Stomach (tissue), 9 donors: Measurements from ENCODE around the gene ZNF586. TPM values are rescaled to one million over a fixed set of nuclear protein-coding genes. Genes with fewer than 3 reads are reported as not detected.

Experiments
- DNase-seq, 2 donors: peaks; one replicate each; pipeline versions ENCODE4 v3.0.0 to v3.0.0-alpha.2; 2013 to 2019
- H3K27ac ChIP-seq, 5 donors: fragments of 200-600 bp in 4 of 5; sonication (generic) in 4 of 5; one replicate each; pipeline ENCODE4 v1.5.1; 2013 to 2019; ENCODE audit warnings: mild to moderate bottlenecking in 1 of 5, moderate library complexity in 1 of 5
- H3K27me3 ChIP-seq, 3 donors: fragments of 200-600 bp; sonication (generic); one replicate each; pipeline ENCODE4 v1.5.1; 2017 to 2019; ENCODE audit warnings: mixed run types in 1 of 3
- H3K36me3 ChIP-seq, 4 donors: fragments of 200-600 bp; sonication (generic); 1 replicate in 3 of 4; 2 replicates in 1 of 4; pipeline ENCODE4 v1.5.1; 2016 to 2019
- H3K4me1 ChIP-seq, 4 donors: fragments of 200-600 bp; sonication (generic); one replicate each; pipeline ENCODE4 v1.5.1; 2016 to 2019
- H3K4me3 ChIP-seq, 4 donors: fragments of 200-600 bp; sonication (generic) in 3 of 4; one replicate each; pipeline ENCODE4 v1.5.1; 2016 to 2019; ENCODE audit warnings: mild to moderate bottlenecking in 1 of 4
- H3K9me3 ChIP-seq, 4 donors: fragments of 200-600 bp; sonication (generic); one replicate each; pipeline ENCODE4 v1.5.1; 2016 to 2019
- CTCF ChIP-seq, 7 experiments: fragments of 450-650 bp in 4 of 7; fragments of 200-600 bp in 3 of 7; sonication (generic) in 3 of 7; IDR thresholded peaks; one replicate each; pipeline ENCODE4 v1.5.1; 2016 to 2019; ENCODE audit warnings: antibody characterized with exemption in 7 of 7, control low read depth in 2 of 7, mild to moderate bottlenecking in 1 of 7
- EP300 ChIP-seq: sonication (generic); formaldehyde crosslinking; IDR thresholded peaks from one replicate; pipeline ENCODE4 v1.6.1; 2017; ENCODE audit warnings: antibody characterized with exemption
- POLR2A ChIP-seq, 4 donors: fragments of 450-650 bp; IDR thresholded peaks; one replicate each; pipeline ENCODE4 v1.6.1; 2016; ENCODE audit warnings: antibody characterized with exemption in 4 of 4, control low read depth in 2 of 4, mild to moderate bottlenecking in 1 of 4, moderate library complexity in 1 of 4
- POLR2AphosphoS5 ChIP-seq, 3 donors: sonication (generic); formaldehyde crosslinking; IDR thresholded peaks; one replicate each; pipeline ENCODE4 v1.6.1; 2016; ENCODE audit warnings: antibody characterized with exemption in 3 of 3
- WGBS, 5 donors: extraction: QIAGEN DNeasy Blood & Tissue Kit in 3 of 5; methylation state at CpG; one replicate each; pipeline versions ENCODE4 v1.1.5 to v1.1.7; 2013 to 2018; 5-methylcytosine and 5-hydroxymethylcytosine counted together
- intact Hi-C: fragments of 100-400 bp; cut with DNase I; formaldehyde crosslinking; loops from one replicate; pipeline ENCODE4 v1.15.1; 2023; ENCODE audit warnings: low total_unique reads
- polyA plus RNA-seq, 3 donors: library from polyadenylated mRNA; stranded (reverse); fragments of 200-250 nt; gene quantifications; one replicate each; pipeline ENCODE4 v1.2.3, GENCODE V29; 2013
- total RNA-seq, 5 donors: library from RNA; depleted of rRNA; stranded (reverse); fragments of >200 nt; gene quantifications; one replicate each; pipeline versions ENCODE4 v1.1.0 to v1.2.3, GENCODE V29; 2014 to 2016
- donor health status: healthy with polysubstance abuse.
- donor health status: Bipolar disorder and iron deficiency.
- donor health status: healthy.

ZNF586 gene
- total and polyA plus RNA-seq, 8 donors: 5.5 to 46.4 (median 7.5) TPM; not detected in 1

- Histone ChIP-seq H3K4me1 (peaks cover 18 to 57% (median 43%) of the 10 kb centered on the region in 4 donors), H3K9me3 (no peaks in the 10 kb centered on the region), H3K36me3 (peaks cover 5 to 21% (median 18%) of the 10 kb centered on the region in 4 donors), H3K4me3 (peak overlapping the region; percentile 71 to 93 (median 82)), H3K27me3 (no peaks in the 10 kb centered on the region), H3K27ac (peak overlapping the region; percentile 83 to 93 (median 89))
- TF ChIP-seq CTCF (IDR thresholded peaks at IDR 0.05) (no peak), POLR2A (IDR thresholded peaks at IDR 0.05) (no peak), POLR2AphosphoS5 (IDR thresholded peaks at IDR 0.05) (no peak), EP300 (no peak)
- WGBS, 5 donors: 42 to 63% (median 56%) methylated on average over 9 to 17 of the region's 17 CpGs
- DNase-seq: peak; percentile 56 to 75
- intact Hi-C loops: no loop called here
Observed at GRCh38 chr19:57815247-57816075, 46.0 kb downstream of the ZNF586 start.

GRCh38 chr19:57816652-57817051 lies 47.2 kb downstream of the ZNF586 start:
- peaks cover 3 to 16% (median 12%) of the 10 kb centered on the region in 4 donors for H3K36me3 ChIP-seq
- peak overlapping the region in 2 of 5 donors; percentile 89 to 93 for H3K27ac ChIP-seq
- intact Hi-C loops: no loop called here
- H3K9me3 ChIP-seq: no peaks in the 10 kb centered on the region
- TF ChIP-seq POLR2AphosphoS5 (IDR thresholded peaks at IDR 0.05): no peak
- TF ChIP-seq POLR2A (IDR thresholded peaks at IDR 0.05): no peak
- no peak for TF ChIP-seq EP300
- no peak for TF ChIP-seq CTCF (IDR thresholded peaks at IDR 0.05)
- WGBS, 5 donors: 85 to 94% (median 87%) methylated on average over 7 of the region's 7 CpGs
- no peak for DNase-seq
- no peak overlapping the region for H3K4me3 ChIP-seq
- no peaks in the 10 kb centered on the region for H3K27me3 ChIP-seq
- H3K4me1 ChIP-seq: peaks cover 24 to 58% (median 45%) of the 10 kb centered on the region in 4 donors

GRCh38 chr19:57817976-57818375 lies 48.5 kb downstream of the ZNF586 start:
- H3K27me3 ChIP-seq: no peaks in the 10 kb centered on the region
- H3K36me3 ChIP-seq: peaks cover under 1 to 5% (median under 1%) of the 10 kb centered on the region in 4 donors
- H3K4me1 ChIP-seq: peaks cover 27 to 61% (median 49%) of the 10 kb centered on the region in 4 donors
- no peaks in the 10 kb centered on the region for H3K9me3 ChIP-seq
- 93 to 98% (median 95%) methylated on average over 14 of the region's 14 CpGs for WGBS, 5 donors
- no peak for DNase-seq
- H3K4me3 ChIP-seq: no peak overlapping the region
- intact Hi-C loops: no loop called here
- H3K27ac ChIP-seq: no peak overlapping the region
- no peak for TF ChIP-seq POLR2A (IDR thresholded peaks at IDR 0.05)
- TF ChIP-seq CTCF (IDR thresholded peaks at IDR 0.05): no peak
- no peak for TF ChIP-seq POLR2AphosphoS5 (IDR thresholded peaks at IDR 0.05)
- TF ChIP-seq EP300: no peak

- intact Hi-C loops: no loop called here
- Histone ChIP-seq H3K9me3 (no peaks in the 10 kb centered on the region), H3K4me3 (no peak overlapping the region), H3K27me3 (no peaks in the 10 kb centered on the region), H3K36me3 (peaks cover 0 to 4% (median 0%) of the 10 kb centered on the region in 4 donors), H3K4me1 (peaks cover 27 to 62% (median 51%) of the 10 kb centered on the region in 4 donors), H3K27ac (no peak overlapping the region)
- 87 to 90% (median 89%) methylated on average over 7 of the region's 7 CpGs for WGBS, 5 donors
- TF ChIP-seq POLR2AphosphoS5 (IDR thresholded peaks at IDR 0.05): no peak
- no peak for TF ChIP-seq POLR2A (IDR thresholded peaks at IDR 0.05)
- TF ChIP-seq CTCF (IDR thresholded peaks at IDR 0.05): no peak
- TF ChIP-seq EP300: no peak
- DNase-seq: no peak
Observed at GRCh38 chr19:57818378-57818777, 48.9 kb downstream of the ZNF586 start.
